HEK293 (cell line): Measurements from ENCODE around the gene ZBTB17.
"Not testable (repeated sequence)": the region's sequence is repeated elsewhere in the genome, so short reads cannot be mapped to it uniquely, and the experiment has no call there.

Source experiments
- CTCF ChIA-PET: fragments of 350-600 bp; formaldehyde crosslinking; extraction: SDS; loops from one replicate; lab custom pipeline; 2021; ENCODE audit warnings: antibody characterized with exemption; lab: Yijun Ruan, JAX
- POLR2A ChIA-PET: fragments of 300-600 bp; formaldehyde crosslinking; extraction: SDS; loops from one replicate; lab custom pipeline; 2020; ENCODE audit warnings: antibody characterized with exemption, inconsistent platforms; lab: Yijun Ruan, JAX
- H3K27ac ChIP-seq: fragments of 200-500 bp; sonication (Bioruptor generic); 2 replicates; pipeline ENCODE4 v1.5.1; 2014; ENCODE audit warnings: low read depth, low read length, control low read depth, inconsistent platforms; ENCODE audit errors: extremely low read depth
- H3K36me3 ChIP-seq, 2 experiments: fragments of 200-500 bp in 1 of 2; sonication (Bioruptor generic) in 1 of 2; 1 replicate in 1 of 2; 2 replicates in 1 of 2; pipeline ENCODE4 v1.5.1; 2014 to 2017; ENCODE audit warnings: inconsistent platforms in 2 of 2, low read length in 2 of 2; ENCODE audit not compliant: control insufficient read depth in 2 of 2, insufficient read depth in 1 of 2
- H3K4me1 ChIP-seq: fragments of 200-500 bp; sonication (Bioruptor generic); 2 replicates; pipeline ENCODE4 v1.5.1; 2014; ENCODE audit warnings: mild to moderate bottlenecking, low read length, inconsistent platforms; ENCODE audit not compliant: control insufficient read depth, insufficient read depth
- H3K4me3 ChIP-seq: 2 replicates; pipeline ENCODE4 v1.5.1; 2011; ENCODE audit warnings: low read depth, mild to moderate bottlenecking, control low read depth, low read length, moderate library complexity
- H3K9me3 ChIP-seq: fragments of 200-500 bp; sonication (Bioruptor generic); 2 replicates; pipeline ENCODE4 v1.5.1; 2014; ENCODE audit warnings: low read depth, low read length, inconsistent platforms; ENCODE audit not compliant: control insufficient read depth, insufficient read depth
- ELK4 ChIP-seq: IDR thresholded peaks from 2 replicates; pipeline ENCODE4 v1.6.1; 2011; ENCODE audit warnings: mild to moderate bottlenecking, low read depth, low read length, borderline replicate concordance
- FEZF1 ChIP-seq: fragments of 450-650 bp; formaldehyde crosslinking; IDR thresholded peaks from 2 replicates; pipeline ENCODE4 v1.5.1; 2016; ENCODE audit warnings: missing biosample characterization, missing genetic modification characterization
- SETDB1 ChIP-seq: IDR thresholded peaks from one replicate; pipeline ENCODE4 v1.6.1; 2017; ENCODE audit warnings: mild to moderate bottlenecking, low read length, moderate library complexity, mixed read lengths; ENCODE audit not compliant: insufficient read length
- SP7 ChIP-seq: fragments of 450-650 bp; formaldehyde crosslinking; IDR thresholded peaks from 2 replicates; pipeline ENCODE4 v1.5.1; 2016; ENCODE audit warnings: missing biosample characterization, missing genetic modification characterization
- ZNF132 ChIP-seq: fragments of 450-650 bp; formaldehyde crosslinking; IDR thresholded peaks from 2 replicates; pipeline ENCODE4 v1.5.1; 2017; ENCODE audit warnings: missing biosample characterization, missing genetic modification characterization, borderline replicate concordance
- ZNF433 ChIP-seq: fragments of 450-650 bp; formaldehyde crosslinking; IDR thresholded peaks from 2 replicates; pipeline ENCODE4 v1.5.1; 2016; ENCODE audit warnings: missing biosample characterization, missing genetic modification characterization, low read depth
- ZNF629 ChIP-seq: fragments of 450-650 bp; formaldehyde crosslinking; IDR thresholded peaks from 2 replicates; pipeline ENCODE4 v1.5.1; 2017; ENCODE audit warnings: missing biosample characterization, missing genetic modification characterization
- ZNF785 ChIP-seq: fragments of 450-650 bp; formaldehyde crosslinking; IDR thresholded peaks from 2 replicates; pipeline ENCODE4 v1.5.1; 2016; ENCODE audit warnings: missing biosample characterization, missing genetic modification characterization
- ZNF792 ChIP-seq: fragments of 450-650 bp; formaldehyde crosslinking; IDR thresholded peaks from 2 replicates; pipeline ENCODE4 v1.5.1; 2016; ENCODE audit warnings: missing biosample characterization, missing genetic modification characterization
- TF ChIP-seq, protein P1 (sequence below): fragments of 450-650 bp; formaldehyde crosslinking; IDR thresholded peaks from 2 replicates; pipeline ENCODE4 v1.5.1; 2016; ENCODE audit warnings: missing biosample characterization, missing genetic modification characterization
- TF ChIP-seq, protein P2 (sequence below): fragments of 450-650 bp; formaldehyde crosslinking; conservative IDR thresholded peaks from 2 replicates; pipeline ENCODE4 v1.5.1; 2016; ENCODE audit warnings: low read depth, missing biosample characterization, missing genetic modification characterization
- TF ChIP-seq, protein P3 (sequence below): fragments of 450-650 bp; formaldehyde crosslinking; IDR thresholded peaks from 2 replicates; pipeline ENCODE4 v1.5.1; 2016; ENCODE audit warnings: missing biosample characterization, missing genetic modification characterization
- TF ChIP-seq, protein P4 (sequence below): fragments of 450-650 bp; formaldehyde crosslinking; IDR thresholded peaks from 2 replicates; pipeline ENCODE4 v1.5.1; 2016; ENCODE audit warnings: missing biosample characterization, missing genetic modification characterization, borderline replicate concordance
- TF ChIP-seq, protein P5 (sequence below): fragments of 450-650 bp; formaldehyde crosslinking; IDR thresholded peaks from 2 replicates; pipeline ENCODE4 v1.5.1; 2016; ENCODE audit warnings: missing biosample characterization, missing genetic modification characterization

Gene ZBTB17

GRCh38 chr1:15931401-15931800 is 44.5 kb downstream of the ZBTB17 start:
- Histone ChIP-seq H3K4me3 (no peak overlapping the region), H3K4me1 (no peaks in the 10 kb centered on the region), H3K27ac (no peak overlapping the region), H3K9me3 (no peaks in the 10 kb centered on the region), H3K36me3 (peaks cover 38 to 100% of the 10 kb centered on the region in 2 experiments)
- ChIA-PET POLR2A (no interaction called here), CTCF (interaction anchor here (1.2 kb wide), 1 partner anchor 139 kb away, joined by 4 read pairs; no protein-coding TSS in a partner anchor)
- TF ChIP-seq, protein P1, sequence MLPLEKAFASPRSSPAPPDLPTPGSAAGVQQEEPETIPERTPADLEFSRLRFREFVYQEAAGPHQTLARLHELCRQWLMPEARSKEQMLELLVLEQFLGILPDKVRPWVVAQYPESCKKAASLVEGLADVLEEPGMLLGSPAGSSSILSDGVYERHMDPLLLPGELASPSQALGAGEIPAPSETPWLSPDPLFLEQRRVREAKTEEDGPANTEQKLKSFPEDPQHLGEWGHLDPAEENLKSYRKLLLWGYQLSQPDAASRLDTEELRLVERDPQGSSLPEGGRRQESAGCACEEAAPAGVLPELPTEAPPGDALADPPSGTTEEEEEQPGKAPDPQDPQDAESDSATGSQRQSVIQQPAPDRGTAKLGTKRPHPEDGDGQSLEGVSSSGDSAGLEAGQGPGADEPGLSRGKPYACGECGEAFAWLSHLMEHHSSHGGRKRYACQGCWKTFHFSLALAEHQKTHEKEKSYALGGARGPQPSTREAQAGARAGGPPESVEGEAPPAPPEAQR (tag by site-specific recombination), result no peak
- TF ChIP-seq, all 188 proteins: peak for 0

GRCh38 chr1:15928971-15929965 is 46.6 kb downstream of the ZBTB17 start:
- CTCF ChIA-PET, result interaction anchor here (1.4 kb wide), 1 partner anchor 51 kb away, joined by 3 read pairs; no protein-coding TSS in a partner anchor
- H3K36me3 ChIP-seq, result peaks cover 47 to 100% of the 10 kb centered on the region in 2 experiments

DNA sequence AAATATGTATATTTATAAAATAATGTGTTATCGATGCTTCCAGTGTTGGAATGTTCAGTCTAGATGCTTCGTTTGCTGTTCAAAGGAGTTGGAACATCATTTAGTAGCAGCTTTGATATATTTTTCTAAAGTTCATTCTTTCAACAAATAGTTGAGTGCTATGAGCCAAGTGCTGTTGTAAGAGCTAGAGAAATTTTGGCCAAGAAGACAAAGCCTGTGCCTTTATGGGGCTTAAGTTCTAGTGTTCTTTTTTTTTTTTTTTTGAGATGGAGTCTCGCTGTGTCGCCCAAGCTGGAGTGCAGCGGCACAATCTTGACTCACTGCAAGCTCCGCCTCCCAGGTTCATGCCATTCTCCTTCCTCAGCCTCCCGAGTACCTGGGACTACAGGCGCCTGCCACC is 49.5 kb downstream of the ZBTB17 start:
- H3K9me3 ChIP-seq, H3K4me1 ChIP-seq, H3K27ac ChIP-seq, H3K4me3 ChIP-seq: not testable (repeated sequence)
- ChIA-PET CTCF (interaction anchor here (0.7 to 1.2 kb wide), 3 partner anchors 29 to 111 kb away, joined by 3 to 10 read pairs (median 4); no protein-coding TSS in a partner anchor), POLR2A (interaction anchor here (0.9 to 1.3 kb wide), 2 partner anchors 10 to 92 kb away, joined by 3 to 6 read pairs; no protein-coding TSS in a partner anchor)
- H3K36me3 ChIP-seq, result peaks cover 68 to 100% of the 10 kb centered on the region in 2 experiments

More at GRCh38 chr1:15928971-15929965, 46.6 kb downstream of the ZBTB17 start:
- POLR2A ChIA-PET, result no interaction called here
- H3K4me3 ChIP-seq, result no peak overlapping the region
- H3K4me1 ChIP-seq, result no peaks in the 10 kb centered on the region
- no peak overlapping the region for H3K27ac ChIP-seq
- no peaks in the 10 kb centered on the region for H3K9me3 ChIP-seq
- no peak for TF ChIP-seq ZNF792 (tag by site-specific recombination)
- no peak for TF ChIP-seq FEZF1 (tag by site-specific recombination)
- TF ChIP-seq ELK4, result no peak
- TF ChIP-seq SETDB1, result no peak
- no peak for TF ChIP-seq ZNF132
- TF ChIP-seq, protein P2, sequence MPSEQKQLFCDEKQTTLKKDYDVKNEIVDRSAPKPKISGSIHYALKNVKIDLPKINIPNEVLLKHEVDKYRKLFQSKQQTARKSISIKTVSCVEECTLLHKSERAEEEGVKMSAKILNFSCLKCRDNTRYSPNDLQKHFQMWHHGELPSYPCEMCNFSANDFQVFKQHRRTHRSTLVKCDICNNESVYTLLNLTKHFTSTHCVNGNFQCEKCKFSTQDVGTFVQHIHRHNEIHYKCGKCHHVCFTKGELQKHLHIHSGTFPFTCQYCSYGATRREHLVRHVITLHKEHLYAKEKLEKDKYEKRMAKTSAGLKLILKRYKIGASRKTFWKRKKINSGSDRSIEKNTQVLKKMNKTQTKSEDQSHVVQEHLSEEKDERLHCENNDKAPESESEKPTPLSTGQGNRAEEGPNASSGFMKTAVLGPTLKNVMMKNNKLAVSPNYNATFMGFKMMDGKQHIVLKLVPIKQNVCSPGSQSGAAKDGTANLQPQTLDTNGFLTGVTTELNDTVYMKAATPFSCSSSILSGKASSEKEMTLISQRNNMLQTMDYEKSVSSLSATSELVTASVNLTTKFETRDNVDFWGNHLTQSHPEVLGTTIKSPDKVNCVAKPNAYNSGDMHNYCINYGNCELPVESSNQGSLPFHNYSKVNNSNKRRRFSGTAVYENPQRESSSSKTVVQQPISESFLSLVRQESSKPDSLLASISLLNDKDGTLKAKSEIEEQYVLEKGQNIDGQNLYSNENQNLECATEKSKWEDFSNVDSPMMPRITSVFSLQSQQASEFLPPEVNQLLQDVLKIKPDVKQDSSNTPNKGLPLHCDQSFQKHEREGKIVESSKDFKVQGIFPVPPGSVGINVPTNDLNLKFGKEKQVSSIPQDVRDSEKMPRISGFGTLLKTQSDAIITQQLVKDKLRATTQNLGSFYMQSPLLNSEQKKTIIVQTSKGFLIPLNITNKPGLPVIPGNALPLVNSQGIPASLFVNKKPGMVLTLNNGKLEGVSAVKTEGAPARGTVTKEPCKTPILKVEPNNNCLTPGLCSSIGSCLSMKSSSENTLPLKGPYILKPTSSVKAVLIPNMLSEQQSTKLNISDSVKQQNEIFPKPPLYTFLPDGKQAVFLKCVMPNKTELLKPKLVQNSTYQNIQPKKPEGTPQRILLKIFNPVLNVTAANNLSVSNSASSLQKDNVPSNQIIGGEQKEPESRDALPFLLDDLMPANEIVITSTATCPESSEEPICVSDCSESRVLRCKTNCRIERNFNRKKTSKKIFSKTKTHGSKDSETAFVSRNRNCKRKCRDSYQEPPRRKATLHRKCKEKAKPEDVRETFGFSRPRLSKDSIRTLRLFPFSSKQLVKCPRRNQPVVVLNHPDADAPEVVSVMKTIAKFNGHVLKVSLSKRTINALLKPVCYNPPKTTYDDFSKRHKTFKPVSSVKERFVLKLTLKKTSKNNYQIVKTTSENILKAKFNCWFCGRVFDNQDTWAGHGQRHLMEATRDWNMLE (tag by site-specific recombination), result no peak
- TF ChIP-seq ZNF433 (tag by site-specific recombination), result no peak
- TF ChIP-seq, protein P3, sequence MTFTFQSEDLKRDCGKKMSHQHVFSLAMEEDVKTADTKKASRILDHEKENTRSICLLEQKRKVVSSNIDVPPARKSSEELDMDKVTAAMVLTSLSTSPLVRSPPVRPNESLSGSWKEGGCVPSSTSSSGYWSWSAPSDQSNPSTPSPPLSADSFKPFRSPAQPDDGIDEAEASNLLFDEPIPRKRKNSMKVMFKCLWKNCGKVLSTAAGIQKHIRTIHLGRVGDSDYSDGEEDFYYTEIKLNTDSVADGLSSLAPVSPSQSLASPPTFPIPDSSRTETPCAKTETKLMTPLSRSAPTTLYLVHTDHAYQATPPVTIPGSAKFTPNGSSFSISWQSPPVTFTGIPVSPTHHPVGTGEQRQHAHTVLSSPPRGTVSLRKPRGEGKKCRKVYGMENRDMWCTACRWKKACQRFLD (tag by site-specific recombination), result no peak
- no peak for TF ChIP-seq SP7 (tag by site-specific recombination)
- TF ChIP-seq, protein P4, sequence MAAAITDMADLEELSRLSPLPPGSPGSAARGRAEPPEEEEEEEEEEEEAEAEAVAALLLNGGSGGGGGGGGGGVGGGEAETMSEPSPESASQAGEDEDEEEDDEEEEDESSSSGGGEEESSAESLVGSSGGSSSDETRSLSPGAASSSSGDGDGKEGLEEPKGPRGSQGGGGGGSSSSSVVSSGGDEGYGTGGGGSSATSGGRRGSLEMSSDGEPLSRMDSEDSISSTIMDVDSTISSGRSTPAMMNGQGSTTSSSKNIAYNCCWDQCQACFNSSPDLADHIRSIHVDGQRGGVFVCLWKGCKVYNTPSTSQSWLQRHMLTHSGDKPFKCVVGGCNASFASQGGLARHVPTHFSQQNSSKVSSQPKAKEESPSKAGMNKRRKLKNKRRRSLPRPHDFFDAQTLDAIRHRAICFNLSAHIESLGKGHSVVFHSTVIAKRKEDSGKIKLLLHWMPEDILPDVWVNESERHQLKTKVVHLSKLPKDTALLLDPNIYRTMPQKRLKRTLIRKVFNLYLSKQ (tag by site-specific recombination), result no peak
- TF ChIP-seq ZNF629, result no peak
- TF ChIP-seq ZNF785, result no peak
- TF ChIP-seq, protein P5, sequence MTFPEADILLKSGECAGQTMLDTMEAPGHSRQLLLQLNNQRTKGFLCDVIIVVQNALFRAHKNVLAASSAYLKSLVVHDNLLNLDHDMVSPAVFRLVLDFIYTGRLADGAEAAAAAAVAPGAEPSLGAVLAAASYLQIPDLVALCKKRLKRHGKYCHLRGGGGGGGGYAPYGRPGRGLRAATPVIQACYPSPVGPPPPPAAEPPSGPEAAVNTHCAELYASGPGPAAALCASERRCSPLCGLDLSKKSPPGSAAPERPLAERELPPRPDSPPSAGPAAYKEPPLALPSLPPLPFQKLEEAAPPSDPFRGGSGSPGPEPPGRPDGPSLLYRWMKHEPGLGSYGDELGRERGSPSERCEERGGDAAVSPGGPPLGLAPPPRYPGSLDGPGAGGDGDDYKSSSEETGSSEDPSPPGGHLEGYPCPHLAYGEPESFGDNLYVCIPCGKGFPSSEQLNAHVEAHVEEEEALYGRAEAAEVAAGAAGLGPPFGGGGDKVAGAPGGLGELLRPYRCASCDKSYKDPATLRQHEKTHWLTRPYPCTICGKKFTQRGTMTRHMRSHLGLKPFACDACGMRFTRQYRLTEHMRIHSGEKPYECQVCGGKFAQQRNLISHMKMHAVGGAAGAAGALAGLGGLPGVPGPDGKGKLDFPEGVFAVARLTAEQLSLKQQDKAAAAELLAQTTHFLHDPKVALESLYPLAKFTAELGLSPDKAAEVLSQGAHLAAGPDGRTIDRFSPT (tag by site-specific recombination), result no peak
